Karpas-422 (cell line): ENCODE results near the gene CANT1. TPM values are rescaled to one million over a fixed set of nuclear protein-coding genes. Genes with fewer than 3 reads are reported as not detected.

Experiments
- DNase-seq: peaks from one replicate; pipeline ENCODE4 v3.0.0-alpha.2; 2015
- H2AFZ ChIP-seq: fragments of 200-600 bp; sonication (generic); 2 replicates; pipeline ENCODE4 v1.6.1; 2014; ENCODE audit warnings: antibody characterized with exemption, low read length, mixed read lengths
- H3K27ac ChIP-seq: fragments of 200-600 bp; sonication (generic); 2 replicates; pipeline ENCODE4 v1.5.1; 2014; ENCODE audit warnings: mild to moderate bottlenecking, low read length, moderate library complexity
- H3K27me3 ChIP-seq: fragments of 200-600 bp; sonication (generic); 2 replicates; pipeline ENCODE4 v1.6.1; 2014; ENCODE audit warnings: low read length, mixed read lengths
- H3K36me3 ChIP-seq: fragments of 200-600 bp; sonication (generic); 2 replicates; pipeline ENCODE4 v1.6.1; 2014; ENCODE audit warnings: low read length, mixed read lengths; ENCODE audit not compliant: insufficient read depth
- H3K4me1 ChIP-seq: fragments of 200-600 bp; sonication (generic); 2 replicates; pipeline ENCODE4 v1.6.1; 2014; ENCODE audit warnings: mild to moderate bottlenecking, low read length, mixed read lengths
- H3K4me2 ChIP-seq: fragments of 200-600 bp; sonication (generic); 2 replicates; pipeline ENCODE4 v1.6.1; 2014; ENCODE audit warnings: low read length, low read depth, mild to moderate bottlenecking; ENCODE audit not compliant: poor library complexity, severe bottlenecking
- H3K4me3 ChIP-seq: fragments of 200-600 bp; sonication (generic); 2 replicates; pipeline ENCODE4 v1.5.1; 2014; ENCODE audit warnings: mild to moderate bottlenecking, antibody characterized with exemption, low read length, mixed read lengths
- H3K79me2 ChIP-seq: fragments of 200-600 bp; sonication (generic); 2 replicates; pipeline ENCODE4 v1.6.1; 2014; ENCODE audit warnings: mild to moderate bottlenecking, low read length, mixed read lengths
- H3K9ac ChIP-seq: fragments of 200-600 bp; sonication (generic); 2 replicates; pipeline ENCODE4 v1.6.0; 2014; ENCODE audit warnings: low read length
- H3K9me2 ChIP-seq: fragments of 200-600 bp; sonication (generic), shearing (Covaris generic); replicated peaks from 2 replicates; pipeline ENCODE4 v1.6.0; 2014; ENCODE audit warnings: mild to moderate bottlenecking, low read length, moderate library complexity; ENCODE audit not compliant: insufficient read depth
- H3K9me3 ChIP-seq: fragments of 300-700, 200-600 bp; sonication (generic); 2 replicates; pipeline ENCODE4 v1.6.1; 2014; ENCODE audit warnings: low read length, mixed read lengths
- H4K20me1 ChIP-seq: fragments of 200-600 bp; sonication (generic); 2 replicates; pipeline ENCODE4 v1.6.1; 2014; ENCODE audit warnings: mild to moderate bottlenecking, antibody characterized with exemption, low read length, low read depth; ENCODE audit not compliant: insufficient read depth
- total RNA-seq: library from RNA; depleted of rRNA; stranded (reverse); fragments of >200 nt; shearing (Covaris generic); gene quantifications from 2 replicates; pipeline ENCODE4 v1.2.3, GENCODE V29; 2014; ENCODE audit warnings: low replicate concordance

The CANT1 gene
- total RNA-seq, 1 experiment from 2014 or later: 22.7 TPM

DNA sequence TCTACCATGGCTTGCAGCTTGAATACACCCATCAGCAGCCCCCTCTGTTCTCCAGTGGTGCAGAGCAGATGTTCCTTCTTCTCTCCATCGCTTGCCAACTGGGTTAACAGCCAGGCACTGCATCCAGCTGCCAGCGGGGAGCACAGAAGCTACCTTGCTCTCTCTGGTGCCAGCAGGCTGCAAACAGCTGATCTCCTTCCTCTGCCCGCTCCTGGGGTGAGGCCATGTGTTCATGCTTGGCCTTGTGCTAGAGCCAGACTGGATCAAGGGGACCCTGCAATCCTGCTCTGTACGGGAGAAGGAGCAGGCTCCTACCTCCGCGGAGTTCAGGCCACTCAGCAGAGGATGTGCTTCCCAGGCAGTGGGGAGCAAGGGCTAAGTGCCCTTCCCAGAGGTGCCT is 41.0 kb upstream of the CANT1 start:
- H3K4me1 ChIP-seq: no peaks in the 10 kb centered on the region
- H3K9ac ChIP-seq: no peak overlapping the region
- H3K9me3 ChIP-seq: no peaks in the 10 kb centered on the region
- no peaks in the 10 kb centered on the region for H3K36me3 ChIP-seq
- no peaks in the 10 kb centered on the region for H3K27me3 ChIP-seq
- no peak overlapping the region for H3K4me2 ChIP-seq
- H3K9me2 ChIP-seq: no peaks in the 10 kb centered on the region
- DNase-seq: no peak
- no peak overlapping the region for H3K27ac ChIP-seq
- H2AFZ ChIP-seq: no peak overlapping the region
- H3K4me3 ChIP-seq: no peak overlapping the region
- H3K79me2 ChIP-seq: no peaks in the 10 kb centered on the region
- no peaks in the 10 kb centered on the region for H4K20me1 ChIP-seq

DNA sequence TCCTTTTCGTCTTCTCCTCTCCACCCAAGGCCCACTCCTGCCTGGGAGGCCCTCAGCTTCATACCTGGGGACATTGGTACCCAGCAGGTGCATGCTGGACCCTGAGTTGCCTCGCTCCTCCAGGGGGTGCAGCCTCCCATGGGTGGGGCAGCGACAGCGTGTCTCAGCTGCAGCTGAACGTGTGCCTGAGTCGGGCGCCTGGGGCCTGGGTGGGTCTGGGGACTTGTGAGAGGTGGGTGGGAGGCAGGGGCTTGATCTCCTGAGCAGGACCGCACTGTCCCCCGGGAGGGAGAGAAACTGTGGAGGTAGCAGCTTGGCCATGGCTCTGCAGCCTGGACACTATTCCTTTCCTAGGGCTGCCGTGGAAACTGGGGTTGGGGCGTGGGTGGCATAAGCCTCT is 40.3 kb upstream of the CANT1 start:
- no peaks in the 10 kb centered on the region for H3K27me3 ChIP-seq
- H2AFZ ChIP-seq: no peak overlapping the region
- DNase-seq: no peak
- no peak overlapping the region for H3K27ac ChIP-seq
- no peak overlapping the region for H3K9ac ChIP-seq
- H4K20me1 ChIP-seq: no peaks in the 10 kb centered on the region
- H3K4me2 ChIP-seq: no peak overlapping the region
- no peaks in the 10 kb centered on the region for H3K36me3 ChIP-seq
- no peak overlapping the region for H3K4me3 ChIP-seq
- no peaks in the 10 kb centered on the region for H3K79me2 ChIP-seq
- no peaks in the 10 kb centered on the region for H3K4me1 ChIP-seq
- no peaks in the 10 kb centered on the region for H3K9me2 ChIP-seq
- H3K9me3 ChIP-seq: no peaks in the 10 kb centered on the region

GRCh38 chr17:79048826-79049755 is 39.5 kb upstream of the CANT1 start:
- no peaks in the 10 kb centered on the region for H3K9me3 ChIP-seq
- H2AFZ ChIP-seq: no peak overlapping the region

DNA sequence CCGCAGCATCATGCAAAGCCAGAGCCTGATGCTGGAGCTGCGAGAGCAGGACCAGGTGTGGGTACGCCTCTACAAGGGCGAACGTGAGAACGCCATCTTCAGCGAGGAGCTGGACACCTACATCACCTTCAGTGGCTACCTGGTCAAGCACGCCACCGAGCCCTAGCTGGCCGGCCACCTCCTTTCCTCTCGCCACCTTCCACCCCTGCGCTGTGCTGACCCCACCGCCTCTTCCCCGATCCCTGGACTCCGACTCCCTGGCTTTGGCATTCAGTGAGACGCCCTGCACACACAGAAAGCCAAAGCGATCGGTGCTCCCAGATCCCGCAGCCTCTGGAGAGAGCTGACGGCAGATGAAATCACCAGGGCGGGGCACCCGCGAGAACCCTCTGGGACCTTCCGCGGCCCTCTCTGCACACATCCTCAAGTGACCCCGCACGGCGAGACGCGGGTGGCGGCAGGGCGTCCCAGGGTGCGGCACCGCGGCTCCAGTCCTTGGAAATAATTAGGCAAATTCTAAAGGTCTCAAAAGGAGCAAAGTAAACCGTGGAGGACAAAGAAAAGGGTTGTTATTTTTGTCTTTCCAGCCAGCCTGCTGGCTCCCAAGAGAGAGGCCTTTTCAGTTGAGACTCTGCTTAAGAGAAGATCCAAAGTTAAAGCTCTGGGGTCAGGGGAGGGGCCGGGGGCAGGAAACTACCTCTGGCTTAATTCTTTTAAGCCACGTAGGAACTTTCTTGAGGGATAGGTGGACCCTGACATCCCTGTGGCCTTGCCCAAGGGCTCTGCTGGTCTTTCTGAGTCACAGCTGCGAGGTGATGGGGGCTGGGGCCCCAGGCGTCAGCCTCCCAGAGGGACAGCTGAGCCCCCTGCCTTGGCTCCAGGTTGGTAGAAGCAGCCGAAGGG is 38.6 kb upstream of the CANT1 start:
- Histone ChIP-seq H3K9me3 (no peaks in the 10 kb centered on the region), H3K27ac (no peak overlapping the region), H3K4me1 (no peaks in the 10 kb centered on the region), H4K20me1 (no peaks in the 10 kb centered on the region), H3K4me2 (no peak overlapping the region), H3K9me2 (no peaks in the 10 kb centered on the region), H3K36me3 (no peaks in the 10 kb centered on the region), H3K27me3 (no peaks in the 10 kb centered on the region), H3K79me2 (no peaks in the 10 kb centered on the region), H2AFZ (no peak overlapping the region), H3K4me3 (no peak overlapping the region), H3K9ac (no peak overlapping the region)
- DNase-seq: no peak

More at GRCh38 chr17:79048826-79049755, 39.5 kb upstream of the CANT1 start:
- H3K9ac ChIP-seq: no peak overlapping the region
- H3K36me3 ChIP-seq: no peaks in the 10 kb centered on the region
- no peaks in the 10 kb centered on the region for H3K9me2 ChIP-seq
- no peaks in the 10 kb centered on the region for H3K4me1 ChIP-seq
- H4K20me1 ChIP-seq: no peaks in the 10 kb centered on the region
- DNase-seq: no peak
- no peak overlapping the region for H3K4me3 ChIP-seq
- no peak overlapping the region for H3K4me2 ChIP-seq
- H3K27me3 ChIP-seq: no peaks in the 10 kb centered on the region
- H3K79me2 ChIP-seq: no peaks in the 10 kb centered on the region
- no peak overlapping the region for H3K27ac ChIP-seq

GRCh38 chr17:79047291-79047920 is 37.8 kb upstream of the CANT1 start:
- Histone ChIP-seq H3K27me3 (no peaks in the 10 kb centered on the region), H2AFZ (no peak overlapping the region), H3K9ac (no peak overlapping the region), H3K9me3 (no peaks in the 10 kb centered on the region), H3K36me3 (no peaks in the 10 kb centered on the region), H3K27ac (no peak overlapping the region), H3K9me2 (no peaks in the 10 kb centered on the region), H3K79me2 (no peaks in the 10 kb centered on the region), H3K4me3 (no peak overlapping the region), H3K4me2 (no peak overlapping the region), H4K20me1 (no peaks in the 10 kb centered on the region), H3K4me1 (no peaks in the 10 kb centered on the region)
- no peak for DNase-seq

GRCh38 chr17:79046916-79047280 is 37.3 kb upstream of the CANT1 start:
- Histone ChIP-seq H2AFZ (no peak overlapping the region), H3K27ac (no peak overlapping the region), H4K20me1 (no peaks in the 10 kb centered on the region), H3K9me3 (no peaks in the 10 kb centered on the region), H3K4me1 (no peaks in the 10 kb centered on the region), H3K4me3 (no peak overlapping the region), H3K79me2 (no peaks in the 10 kb centered on the region), H3K36me3 (no peaks in the 10 kb centered on the region), H3K9me2 (no peaks in the 10 kb centered on the region), H3K4me2 (no peak overlapping the region), H3K27me3 (no peaks in the 10 kb centered on the region), H3K9ac (no peak overlapping the region)
- no peak for DNase-seq

GRCh38 chr17:79046197-79046915 is 36.8 kb upstream of the CANT1 start:
- H3K4me2 ChIP-seq: no peak overlapping the region
- H3K9ac ChIP-seq: no peak overlapping the region
- H2AFZ ChIP-seq: no peak overlapping the region
- H3K27me3 ChIP-seq: no peaks in the 10 kb centered on the region
- no peaks in the 10 kb centered on the region for H3K79me2 ChIP-seq
- H3K4me3 ChIP-seq: no peak overlapping the region
- H3K4me1 ChIP-seq: no peaks in the 10 kb centered on the region
- H3K9me3 ChIP-seq: no peaks in the 10 kb centered on the region
- no peaks in the 10 kb centered on the region for H4K20me1 ChIP-seq
- H3K36me3 ChIP-seq: no peaks in the 10 kb centered on the region
- H3K27ac ChIP-seq: no peak overlapping the region
- no peaks in the 10 kb centered on the region for H3K9me2 ChIP-seq
- no peak for DNase-seq
